GM19099 (cell line): ENCODE results near the gene JPT2.

Source experiments
- POLR2A ChIP-seq: IDR thresholded peaks from 3 replicates; pipeline ENCODE4 v1.6.1; 2011; ENCODE audit warnings: low read depth; ENCODE audit not compliant: insufficient read length; ENCODE audit errors: extremely low read depth

JPT2 gene

GRCh38 chr16:1681032-1681431, 3.0 kb downstream of the JPT2 start:
- TF ChIP-seq POLR2A, result no peak

DNA sequence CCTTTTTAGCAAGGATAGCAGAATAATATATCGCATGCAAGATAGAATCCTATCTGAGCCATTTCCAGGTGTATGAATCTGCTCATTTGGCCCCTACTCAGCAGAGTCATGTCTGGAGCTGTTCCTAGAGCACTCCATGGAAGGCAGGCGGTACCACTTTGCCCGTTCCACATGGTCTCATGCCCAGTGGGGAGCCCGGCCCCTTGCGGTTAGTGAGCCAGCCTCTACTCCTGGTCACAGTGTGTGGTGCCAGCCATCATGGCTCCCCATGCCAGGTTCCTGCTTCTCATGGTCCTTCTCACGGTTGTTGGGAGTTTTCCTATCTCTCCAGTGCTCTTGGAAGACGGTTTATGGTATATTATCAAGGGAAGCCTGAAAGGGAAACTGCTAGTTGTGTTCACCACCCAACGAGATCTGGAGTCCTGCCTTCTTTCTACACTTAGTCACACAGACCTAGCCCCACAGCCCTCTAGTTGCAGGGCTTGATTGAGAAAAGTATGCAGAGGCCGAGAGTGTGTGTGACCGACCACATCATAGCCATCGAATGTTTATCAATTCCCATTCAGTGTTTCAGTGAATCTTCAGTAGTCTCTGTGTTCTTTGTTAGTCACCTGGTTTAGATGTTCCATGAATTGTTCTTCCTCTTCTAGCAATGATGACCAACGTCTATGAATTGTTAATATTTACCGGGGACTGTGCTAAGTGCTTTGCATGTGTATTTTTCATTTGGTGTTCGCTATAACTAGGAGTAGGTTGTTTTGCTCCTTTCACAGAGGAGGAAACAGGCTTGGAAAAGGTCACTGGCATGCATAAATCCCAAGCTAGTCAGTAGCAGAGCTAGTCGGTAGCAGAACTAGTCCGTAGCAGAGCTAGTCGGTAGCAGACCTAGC, 9.6 kb downstream of the JPT2 start:
- no peak for TF ChIP-seq POLR2A

GRCh38 chr16:1688807-1689560, 10.9 kb downstream of the JPT2 start:
- TF ChIP-seq POLR2A, result no peak

DNA sequence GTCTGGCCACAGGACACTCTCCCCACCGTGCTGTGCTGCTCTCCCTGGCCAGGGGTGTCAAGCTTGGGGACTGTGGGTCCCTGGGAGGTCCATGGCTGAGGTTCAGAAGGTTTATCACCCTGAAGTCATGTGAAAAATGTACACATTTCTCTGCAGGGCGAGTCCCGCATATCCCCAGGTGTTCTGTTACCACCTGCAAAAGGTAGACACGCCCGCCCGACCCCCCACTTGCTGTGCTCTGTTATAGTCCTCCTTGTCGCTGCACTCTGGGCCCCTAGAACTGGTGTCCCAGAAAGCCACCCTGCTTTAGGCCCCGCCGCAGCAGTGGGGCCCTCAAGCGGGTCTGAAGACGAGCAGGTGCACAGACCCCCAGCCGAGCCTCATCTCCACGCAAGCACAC, 11.8 kb downstream of the JPT2 start:
- TF ChIP-seq POLR2A, result no peak

DNA sequence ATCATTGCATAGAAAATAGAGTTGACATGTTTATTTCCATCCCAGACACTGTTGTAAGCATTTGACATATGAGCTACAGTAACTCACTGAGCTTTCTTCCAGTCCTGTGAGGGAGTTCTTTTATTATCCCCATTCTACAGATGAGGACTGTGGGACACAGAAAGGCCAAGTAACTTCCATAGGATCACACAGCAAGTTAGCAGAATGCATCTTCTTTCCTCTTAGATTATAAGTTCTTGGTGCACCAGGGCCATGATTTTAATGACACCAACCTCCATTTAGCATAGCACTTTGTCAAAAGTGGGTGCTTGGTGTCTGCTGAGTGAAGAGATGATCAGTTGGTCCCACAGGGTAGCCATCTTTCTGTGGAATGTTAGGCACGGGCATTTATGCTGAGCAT, 12.7 kb downstream of the JPT2 start:
- TF ChIP-seq POLR2A, result no peak

DNA sequence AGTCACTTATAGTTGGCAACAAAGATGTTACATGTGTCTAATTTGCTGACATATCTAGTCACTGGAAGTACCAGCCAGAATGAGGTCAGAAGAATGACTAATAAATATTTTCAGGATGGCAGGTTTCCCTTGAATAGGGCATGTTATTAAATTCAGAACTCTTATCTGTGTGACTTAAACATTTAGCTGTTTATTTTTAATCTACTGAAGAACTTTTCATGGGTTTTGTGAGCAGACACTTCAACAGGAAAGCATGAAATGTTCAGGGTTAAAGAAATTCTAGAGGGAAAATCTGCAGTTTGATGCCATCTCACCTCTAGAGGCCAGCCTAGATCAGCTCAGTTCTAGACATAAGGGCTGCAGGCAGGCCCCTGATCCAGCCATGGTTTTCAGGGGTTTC, 13.2 kb downstream of the JPT2 start:
- TF ChIP-seq POLR2A, result no peak

- no peak for TF ChIP-seq POLR2A
These were observed 13.9 kb downstream of the JPT2 start for GRCh38 chr16:1691956-1692355.

DNA sequence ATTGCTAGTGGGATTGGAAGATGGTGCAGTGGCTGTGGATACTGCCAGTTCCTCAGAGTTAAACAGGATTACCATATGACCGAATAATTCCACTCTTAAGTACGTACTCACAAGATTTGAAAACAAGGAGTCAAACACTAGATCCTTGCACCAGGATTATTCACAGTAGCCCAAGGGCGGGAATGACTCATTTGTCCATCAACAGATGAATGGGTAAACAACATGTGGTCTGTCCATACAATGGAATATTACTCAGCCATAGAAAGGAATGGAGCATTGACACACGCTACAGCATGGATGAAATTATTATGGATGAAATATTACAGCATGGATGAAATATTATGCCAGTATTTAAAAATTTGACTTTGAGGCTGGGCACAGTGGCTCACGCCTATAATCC, 18.8 kb downstream of the JPT2 start:
- no peak for TF ChIP-seq POLR2A

GRCh38 chr16:1698680-1699079, 20.6 kb downstream of the JPT2 start:
- no peak for TF ChIP-seq POLR2A

GRCh38 chr16:1700246-1700645, 22.2 kb downstream of the JPT2 start:
- TF ChIP-seq POLR2A, result no peak

DNA sequence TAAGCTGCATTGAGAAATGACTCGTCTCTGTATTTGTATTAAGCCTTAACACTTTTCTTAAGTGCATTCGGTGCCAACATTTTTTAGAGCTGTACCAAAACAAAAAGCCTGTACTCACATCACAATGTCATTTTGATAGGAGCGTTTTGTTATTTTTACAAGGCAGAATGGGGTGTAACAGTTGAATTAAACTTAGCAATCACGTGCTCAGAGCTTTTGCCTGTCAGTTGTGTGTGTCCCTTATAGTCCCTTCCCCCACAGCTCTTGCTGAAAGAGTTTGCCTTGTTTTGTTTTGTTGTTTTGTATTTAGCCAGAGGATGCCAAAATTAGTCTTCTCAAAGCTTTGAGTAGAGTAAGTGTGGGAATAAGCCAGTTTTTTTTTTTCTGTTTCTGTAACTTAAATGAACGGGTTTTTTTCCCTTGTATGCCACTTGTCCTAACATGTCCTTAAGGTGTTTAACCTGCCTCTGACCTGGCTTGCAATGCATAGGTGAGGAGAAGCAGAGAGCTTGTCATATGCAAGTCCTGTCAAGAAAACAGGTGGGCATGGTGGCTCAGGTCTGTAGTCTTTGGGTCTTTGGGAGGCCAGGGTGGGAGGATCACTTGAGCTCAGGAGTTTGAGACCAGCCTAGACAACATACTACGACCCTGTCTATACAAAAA, 23.3 kb downstream of the JPT2 start:
- TF ChIP-seq POLR2A, result no peak

DNA sequence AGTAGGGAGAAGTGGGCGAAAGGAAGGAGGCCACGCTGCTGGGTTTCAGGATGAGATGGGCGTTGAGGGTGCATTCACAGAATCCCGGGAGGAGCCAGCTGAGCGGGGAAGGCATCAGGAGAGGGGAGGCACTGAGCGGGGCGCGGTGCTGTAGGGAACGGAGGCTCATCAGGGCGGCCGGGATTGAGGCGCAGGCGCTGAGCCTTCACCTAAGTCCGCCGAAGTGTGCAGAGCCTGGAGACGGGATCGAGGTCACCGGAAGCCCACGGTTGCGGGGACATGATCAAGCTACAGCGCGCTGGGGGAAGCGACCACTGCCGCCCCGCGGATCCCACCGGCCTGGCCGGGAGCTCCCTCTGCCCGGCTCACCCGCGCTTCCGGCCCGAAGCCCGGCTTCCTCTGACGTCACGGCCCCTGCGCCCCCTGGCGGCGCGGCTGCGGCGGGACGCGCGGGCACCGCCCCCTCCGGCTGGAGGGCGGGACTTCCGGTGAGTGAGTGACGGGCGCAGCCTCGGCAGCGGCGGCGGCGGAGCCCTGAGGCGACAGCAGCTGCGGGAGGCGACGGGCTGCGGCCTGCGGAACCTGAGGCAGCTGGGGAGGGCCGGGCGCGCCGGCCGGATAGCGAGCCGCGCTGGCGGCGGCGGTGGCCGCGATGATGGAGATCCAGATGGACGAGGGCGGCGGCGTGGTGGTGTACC, 27.8 kb downstream of the JPT2 start, which contains the start of gene MAPK8IP3:
MAPK8IP3 (plus strand) TSS at position 508 of the 698 bp plus-strand sequence; CDS start at position 653, 145 bp downstream.
- TF ChIP-seq POLR2A, result peak; percentile 99

- no peak for TF ChIP-seq POLR2A
These were observed 28.5 kb downstream of the JPT2 start for GRCh38 chr16:1706386-1707192.

DNA sequence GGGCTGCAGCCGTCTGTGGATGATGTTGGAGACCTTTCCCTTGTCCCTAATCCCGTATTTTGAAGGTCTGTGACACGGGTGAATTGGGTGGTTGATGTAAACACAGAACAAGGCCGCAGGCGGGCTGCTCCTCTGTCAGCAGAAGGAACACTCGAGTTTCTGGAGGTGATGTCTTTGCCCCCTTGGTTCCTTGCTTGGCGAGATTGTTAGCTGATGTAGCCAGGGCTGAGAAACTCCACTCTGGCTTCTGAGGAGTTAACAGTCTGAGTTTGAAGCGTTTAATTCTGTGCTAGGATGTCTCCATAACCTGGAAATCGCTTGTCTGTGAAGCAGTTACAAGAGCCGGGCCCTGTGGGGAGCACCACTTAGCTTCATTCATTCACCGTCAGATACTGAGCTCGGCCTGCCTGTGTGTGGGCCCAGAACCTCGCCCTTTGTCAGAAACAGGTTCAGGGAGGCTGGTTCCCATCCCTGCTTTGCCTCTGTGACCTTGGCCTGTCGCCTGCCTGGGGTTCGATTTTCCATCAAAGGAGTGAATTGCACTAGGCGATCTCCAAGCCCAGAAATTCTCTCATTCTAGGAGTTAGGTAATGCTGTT, 29.2 kb downstream of the JPT2 start:
- TF ChIP-seq POLR2A, result no peak

DNA sequence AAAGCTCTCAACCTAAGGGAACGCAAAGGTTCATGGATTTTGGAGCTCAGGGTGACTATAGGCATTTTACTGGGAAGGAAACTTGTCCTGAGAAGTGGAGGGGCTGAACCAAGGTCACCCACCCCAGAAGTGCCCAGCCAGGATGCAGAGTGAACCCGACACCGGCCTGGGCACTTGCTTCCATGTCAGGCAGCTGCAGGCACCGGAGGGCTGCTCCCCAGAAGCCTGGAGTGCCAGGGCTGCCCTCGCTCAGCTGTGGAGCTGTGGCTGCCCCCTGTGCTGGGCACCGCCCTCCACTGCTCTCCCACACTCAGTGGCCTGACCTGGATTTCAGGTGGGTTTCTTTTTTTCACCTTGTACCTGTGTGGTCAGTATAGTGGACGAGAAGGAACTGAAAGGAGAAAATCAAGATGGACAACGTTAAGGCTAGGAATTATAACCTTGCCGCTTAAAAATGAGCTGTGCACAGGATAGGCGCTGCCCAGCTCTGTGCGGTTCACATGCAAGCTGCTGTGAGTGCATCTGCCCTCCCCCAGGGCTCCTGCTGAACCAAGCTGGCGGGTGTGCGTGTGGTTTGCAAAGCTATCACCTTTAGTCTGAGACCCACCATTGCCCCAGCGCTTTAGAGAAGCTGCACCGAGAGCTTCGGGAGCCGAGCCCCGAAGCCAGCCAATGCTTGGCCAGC, 30.1 kb downstream of the JPT2 start:
- no peak for TF ChIP-seq POLR2A
